ENCODE measurements around the gene RPL7A.

Gene RPL7A

GRCh38 chr9:133347515-133347984 is 468 bp upstream of the RPL7A start:
- DNase-seq (ENCODE audit: low read depth in 1 of 2, low spot score in 1 of 2): no peak

GRCh38 chr9:133348718-133349573 is 928 bp downstream of the RPL7A start:
- DNase-seq (ENCODE audit: low read depth in 1 of 2, low spot score in 1 of 2): no peak

DNA sequence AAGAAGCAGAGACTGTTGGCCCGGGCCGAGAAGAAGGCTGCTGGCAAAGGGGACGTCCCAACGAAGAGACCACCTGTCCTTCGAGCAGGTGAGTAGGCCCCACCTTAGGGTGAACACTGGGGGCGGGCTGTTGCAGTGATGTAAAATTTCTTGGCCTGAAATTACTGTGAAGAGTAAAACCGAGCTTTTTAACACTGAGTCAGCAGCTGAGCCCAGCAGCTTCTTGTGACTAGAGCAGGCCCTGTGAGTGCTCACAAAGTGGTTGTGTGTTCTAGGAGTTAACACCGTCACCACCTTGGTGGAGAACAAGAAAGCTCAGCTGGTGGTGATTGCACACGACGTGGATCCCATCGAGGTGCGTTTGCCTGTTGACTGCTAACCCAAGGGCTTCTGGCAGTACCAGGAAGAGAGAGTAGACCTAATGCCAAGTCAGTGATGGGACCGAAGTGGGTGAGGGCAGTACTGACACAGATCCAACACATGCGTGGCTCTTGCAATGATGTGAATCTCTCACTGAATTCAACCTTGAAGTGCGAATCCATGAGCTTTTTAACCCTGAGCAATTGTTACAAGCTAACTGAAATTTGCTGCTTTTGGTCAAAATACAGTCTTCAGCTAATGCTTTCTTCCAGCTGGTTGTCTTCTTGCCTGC is 2.1 kb downstream of the RPL7A start:
- DNase-seq (ENCODE audit: low read depth in 1 of 2, low spot score in 1 of 2): no peak

- no peak for DNase-seq (ENCODE audit: low read depth in 1 of 2, low spot score in 1 of 2)
Observed at GRCh38 chr9:133351526-133351907, 3.5 kb downstream of the RPL7A start.

GRCh38 chr9:133351908-133352634 is 4.1 kb downstream of the RPL7A start:
- no peak for DNase-seq (ENCODE audit: low read depth in 1 of 2, low spot score in 1 of 2)

GRCh38 chr9:133352635-133353340 is 4.8 kb downstream of the RPL7A start:
- DNase-seq (ENCODE audit: low read depth in 1 of 2, low spot score in 1 of 2): no peak

GRCh38 chr9:133353548-133353947 is 5.5 kb downstream of the RPL7A start:
- DNase-seq (ENCODE audit: low read depth in 1 of 2, low spot score in 1 of 2): no peak

DNA sequence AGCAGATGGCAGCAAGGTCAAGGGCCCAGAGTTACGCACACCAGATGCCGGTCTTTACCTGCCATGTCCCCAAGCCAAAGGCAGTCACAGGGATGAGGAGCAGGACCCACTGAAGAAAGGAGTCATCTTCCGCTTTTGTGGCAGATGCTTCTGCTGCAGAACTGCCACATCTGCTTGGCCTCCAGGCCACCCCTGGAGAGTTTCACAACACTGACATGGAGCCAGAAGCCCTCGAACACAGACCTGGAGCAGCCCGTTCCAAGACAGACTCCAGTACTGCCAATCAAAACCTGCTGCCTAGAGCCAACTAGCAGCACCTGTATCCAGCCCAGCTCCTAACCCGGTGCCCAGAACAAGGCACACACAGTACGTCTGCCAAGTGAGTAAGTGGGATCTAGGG is 6.7 kb downstream of the RPL7A start:
- DNase-seq (ENCODE audit: low read depth in 1 of 2, low spot score in 1 of 2): no peak

GRCh38 chr9:133355881-133356357 is 7.9 kb downstream of the RPL7A start:
- DNase-seq (ENCODE audit: low read depth in 1 of 2, low spot score in 1 of 2): no peak

- DNase-seq (ENCODE audit: low read depth in 1 of 2, low spot score in 1 of 2): peak; percentile 81 to 84
Observed at GRCh38 chr9:133356391-133357091, 8.5 kb downstream of the RPL7A start, which contains the start of the genes SURF1 and SURF2. SURF1 (minus strand) TSS chr9:133356487; CDS start chr9:133356453, 34 bp downstream. SURF2 (plus strand) TSS chr9:133356550; CDS start chr9:133356593, 43 bp downstream.

DNA sequence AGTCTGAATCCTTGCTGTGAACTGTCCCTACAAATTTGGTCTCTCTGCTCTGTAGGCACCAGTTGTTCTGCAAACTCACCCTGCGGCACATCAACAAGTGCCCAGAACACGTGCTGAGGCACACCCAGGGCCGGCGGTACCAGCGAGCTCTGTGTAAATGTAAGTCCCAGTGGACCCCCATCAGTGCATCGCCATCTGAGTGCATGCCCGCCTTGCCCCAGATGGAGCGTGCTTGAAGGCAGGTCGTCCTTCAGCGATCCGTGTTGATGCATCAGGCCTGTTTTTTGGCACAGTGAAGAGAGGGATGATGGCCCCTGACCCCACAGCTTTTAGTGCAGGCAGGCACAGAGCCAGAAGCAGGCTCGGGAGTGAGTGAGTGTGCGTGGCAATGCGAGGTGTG is 9.6 kb downstream of the RPL7A start:
- DNase-seq (ENCODE audit: low read depth in 1 of 2, low spot score in 1 of 2): no peak

DNA sequence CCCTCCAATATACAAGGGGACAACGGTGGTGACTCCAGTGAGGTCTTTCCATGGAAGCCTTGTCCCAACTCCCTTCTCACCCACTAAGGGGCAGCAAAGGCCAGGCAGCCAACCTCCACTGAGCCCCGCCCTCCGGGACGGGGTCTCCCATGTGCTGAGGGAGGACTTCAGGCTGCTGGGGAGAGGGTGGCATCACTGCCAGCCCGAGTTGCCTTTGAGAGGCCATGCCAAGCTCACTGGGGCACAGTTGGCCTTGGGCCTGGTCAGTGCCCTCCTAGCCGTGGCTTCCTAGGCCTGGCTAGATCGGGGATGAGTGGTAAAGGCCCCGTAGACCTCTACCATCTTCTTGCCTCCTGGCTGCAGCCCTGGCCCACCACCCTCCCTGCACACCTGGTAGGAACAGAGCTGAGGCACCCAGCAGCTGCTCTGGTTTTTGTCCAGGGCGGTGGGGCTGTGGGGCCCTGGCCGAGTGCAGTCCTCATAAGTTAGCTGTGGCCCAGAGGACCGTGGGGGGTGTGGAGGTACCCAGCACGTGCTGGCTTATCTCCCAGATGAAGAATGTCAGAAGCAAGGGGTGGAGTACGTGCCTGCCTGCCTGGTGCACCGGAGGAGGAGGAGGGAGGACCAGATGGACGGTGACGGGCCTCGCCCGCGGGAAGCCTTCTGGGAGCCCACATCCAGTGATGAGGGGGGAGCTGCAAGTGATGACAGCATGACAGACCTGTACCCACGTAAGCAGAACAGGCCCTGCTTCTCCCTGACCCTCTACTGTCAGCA is 11.6 kb downstream of the RPL7A start:
- no peak for DNase-seq (ENCODE audit: low read depth in 1 of 2, low spot score in 1 of 2)

GRCh38 chr9:133360400-133361393 is 12.7 kb downstream of the RPL7A start:
- no peak for DNase-seq (ENCODE audit: low read depth in 1 of 2, low spot score in 1 of 2)

DNA sequence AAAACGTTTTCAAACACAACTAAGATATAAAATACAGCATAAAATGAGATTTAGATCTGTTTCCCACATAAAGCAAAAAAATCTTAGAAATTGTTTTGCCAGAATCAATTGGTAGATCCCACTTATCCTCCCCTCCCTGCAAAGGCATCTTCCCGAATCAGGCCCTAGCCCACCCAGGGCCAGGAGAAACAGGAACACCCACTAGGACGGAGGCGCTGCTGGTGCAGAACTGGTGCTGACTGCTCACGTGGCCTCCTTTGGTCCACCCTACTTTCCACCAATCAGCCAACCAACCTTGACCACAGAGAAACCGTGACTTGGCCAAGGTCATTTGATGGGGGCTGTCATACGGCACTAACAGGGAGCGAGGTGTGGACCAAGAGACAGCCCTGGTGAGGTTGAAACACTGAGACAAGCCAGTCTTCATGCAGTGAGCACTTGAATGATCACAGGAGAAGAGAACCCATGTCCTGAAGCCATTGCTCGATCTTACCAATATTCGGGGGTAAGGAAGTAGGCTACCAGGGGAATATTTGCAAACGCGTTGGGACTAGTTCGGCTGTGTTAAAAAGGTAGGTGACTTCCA is 13.6 kb downstream of the RPL7A start:
- no peak for DNase-seq (ENCODE audit: low read depth in 1 of 2, low spot score in 1 of 2)

DNA sequence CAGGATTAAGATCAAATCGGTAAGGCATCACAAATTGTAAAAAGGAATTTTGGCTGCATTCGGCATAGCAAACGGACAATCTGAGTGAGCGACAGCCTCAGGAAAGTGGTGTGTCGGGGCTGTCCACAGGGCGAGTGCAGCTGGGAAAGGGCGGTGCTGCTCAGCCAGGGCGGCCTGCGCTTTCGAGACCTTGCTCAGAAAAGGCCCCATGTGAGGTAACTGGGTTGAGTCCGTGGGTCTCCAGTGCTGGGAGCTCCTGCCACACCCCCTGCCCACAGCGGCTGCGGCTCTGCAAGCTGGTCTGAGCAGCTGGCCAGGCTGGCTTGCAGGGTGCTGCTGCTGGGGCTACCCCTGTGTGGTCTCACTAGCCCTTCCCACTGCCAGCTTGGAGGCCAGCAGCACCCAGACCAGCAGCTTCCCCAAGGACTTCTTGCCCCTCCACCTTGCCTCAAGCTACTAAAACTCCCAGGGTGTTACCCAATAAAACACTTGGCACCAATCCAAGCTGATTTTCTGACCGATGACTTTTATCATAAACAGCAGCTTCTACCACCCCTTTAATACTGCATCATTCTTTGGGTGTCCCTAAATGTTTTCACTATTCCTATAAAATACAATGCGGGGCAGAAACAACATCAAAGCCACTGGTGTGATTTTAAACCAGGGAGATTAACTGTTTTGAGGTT is 14.5 kb downstream of the RPL7A start:
- DNase-seq (ENCODE audit: low read depth in 1 of 2, low spot score in 1 of 2): no peak

DNA sequence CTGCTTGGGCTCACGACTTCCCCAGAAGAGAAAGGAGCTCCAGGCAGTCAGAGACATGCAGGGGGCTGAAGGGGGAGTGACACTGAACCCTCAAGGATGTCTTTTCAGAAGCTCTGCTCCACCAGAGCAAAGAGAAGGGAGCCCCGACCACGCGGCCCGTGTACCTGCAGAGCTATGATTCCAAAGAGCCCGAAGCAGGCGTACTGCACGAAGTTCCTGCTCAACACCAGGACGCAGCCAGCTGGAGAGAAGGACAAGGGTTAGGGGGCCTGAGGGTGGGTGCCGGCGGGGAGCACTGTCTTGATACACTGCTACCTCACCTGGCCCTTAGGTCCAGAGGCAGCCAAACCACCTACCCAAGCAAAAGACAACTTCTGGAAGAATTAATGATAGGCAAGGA is 18.4 kb downstream of the RPL7A start:
- DNase-seq (ENCODE audit: low read depth in 1 of 2, low spot score in 1 of 2): no peak

- no peak for DNase-seq (ENCODE audit: low read depth in 1 of 2, low spot score in 1 of 2)
Observed at GRCh38 chr9:133367221-133367620, 19.2 kb downstream of the RPL7A start.
